ENCODE measurements around the gene TMEM39A.

The TMEM39A gene

GRCh38 chr3:119402791-119403190 is 60.6 kb downstream of the TMEM39A start:
- DNase-seq (ENCODE audit: low read depth, low spot score): no peak
- H3K27ac ChIP-seq: no peak overlapping the region

DNA sequence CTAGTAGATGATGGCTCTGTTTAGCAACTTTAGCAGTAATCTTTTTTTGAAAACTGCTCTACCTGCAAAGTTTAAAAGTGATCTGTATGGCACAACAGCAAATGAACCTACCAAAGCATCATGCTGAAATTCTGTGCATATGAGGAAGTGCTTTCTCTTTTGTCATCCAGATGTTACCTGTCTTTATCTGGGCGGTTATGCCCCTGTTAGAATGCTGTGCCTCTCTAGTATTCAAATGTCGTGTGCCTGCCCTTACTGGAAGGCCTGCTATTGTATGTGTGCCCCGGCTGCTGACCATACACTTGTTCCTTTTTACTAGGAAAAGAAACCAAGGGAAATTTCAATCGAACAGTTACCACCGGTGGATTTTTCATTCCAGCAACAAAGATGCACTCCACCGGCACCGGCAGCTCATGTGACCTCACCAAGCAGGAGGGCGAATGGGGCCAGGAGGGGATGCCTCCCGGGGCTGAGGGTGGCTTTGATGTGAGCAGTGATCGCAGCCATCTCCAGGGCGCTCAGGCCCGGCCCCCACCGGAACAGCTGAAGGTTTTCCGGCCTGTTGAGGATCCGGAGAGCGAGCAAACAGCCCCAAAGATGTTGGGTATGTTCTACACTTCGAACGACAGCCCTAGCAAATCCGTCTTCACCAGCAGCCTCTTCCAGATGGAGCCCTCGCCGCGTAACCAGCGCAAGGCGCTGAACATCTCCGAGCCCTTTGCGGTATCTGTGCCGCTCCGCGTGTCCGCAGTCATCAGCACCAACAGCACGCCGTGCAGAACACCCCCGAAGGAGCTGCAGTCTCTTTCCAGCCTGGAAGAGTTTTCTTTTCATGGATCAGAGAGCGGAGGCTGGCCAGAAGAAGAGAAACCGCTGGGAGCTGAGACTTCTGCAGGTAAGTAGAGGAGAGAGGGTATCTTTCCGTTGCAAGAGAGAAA is 61.6 kb downstream of the TMEM39A start:
- H3K27ac ChIP-seq: no peak overlapping the region
- DNase-seq (ENCODE audit: low read depth, low spot score): no peak

- H3K27ac ChIP-seq: no peak overlapping the region
- no peak for DNase-seq (ENCODE audit: low read depth, low spot score)
These were observed 62.3 kb downstream of the TMEM39A start for GRCh38 chr3:119401069-119401468.

- no peak for DNase-seq (ENCODE audit: low read depth, low spot score)
- H3K27ac ChIP-seq: no peak overlapping the region
These were observed 62.9 kb downstream of the TMEM39A start for GRCh38 chr3:119400466-119400865.

DNA sequence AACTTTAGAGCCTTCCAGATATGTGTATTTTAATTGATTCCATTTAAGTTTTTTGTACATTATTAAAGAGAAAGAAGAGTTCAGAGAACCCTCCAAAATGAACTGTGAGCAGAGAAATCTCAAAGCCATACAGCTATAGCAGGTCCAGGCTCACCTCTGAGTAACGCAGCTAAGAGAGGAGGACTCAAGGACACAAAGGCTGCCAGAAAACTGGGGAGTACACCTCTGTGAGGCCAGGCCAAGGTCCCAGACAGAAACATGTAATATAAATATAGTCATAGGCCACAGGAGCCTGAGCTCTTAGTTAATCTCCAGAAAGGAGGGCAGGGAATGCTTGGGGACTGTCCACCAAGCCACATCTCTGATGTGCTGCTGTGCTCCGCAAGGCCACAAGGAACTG is 66.5 kb downstream of the TMEM39A start:
- no peak overlapping the region for H3K27ac ChIP-seq
- no peak for DNase-seq (ENCODE audit: low read depth, low spot score)

DNA sequence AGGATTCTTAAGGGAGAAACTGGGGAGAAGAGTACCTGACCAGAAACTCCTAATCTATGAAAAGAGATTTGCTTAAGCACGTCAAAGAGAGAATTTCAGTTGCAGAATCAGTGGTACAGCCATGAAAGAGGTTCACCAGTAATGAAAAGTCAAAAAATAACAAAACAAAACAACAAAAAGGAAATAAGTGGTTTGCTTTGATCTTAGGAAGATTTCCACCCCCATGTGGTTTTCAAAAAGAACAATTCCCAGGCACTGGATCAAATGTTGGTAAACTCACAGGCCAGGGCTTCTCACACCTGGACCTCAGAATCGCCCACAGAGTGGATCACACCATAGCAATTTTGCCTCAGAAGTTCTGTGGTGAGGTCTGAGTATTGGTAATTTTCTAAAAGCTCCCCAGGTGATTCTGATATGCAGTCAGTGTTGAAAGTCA is 67.5 kb downstream of the TMEM39A start:
- no peak overlapping the region for H3K27ac ChIP-seq

GRCh38 chr3:119388577-119388976 is 74.8 kb downstream of the TMEM39A start:
- H3K27ac ChIP-seq: no peak overlapping the region
- DNase-seq (ENCODE audit: low read depth, low spot score): no peak

More for the DNA sequence above, 67.5 kb downstream of the TMEM39A start:
- no peak for DNase-seq (ENCODE audit: low read depth, low spot score)

GRCh38 chr3:119382134-119382533 is 81.3 kb downstream of the TMEM39A start:
- H3K27ac ChIP-seq: no peak overlapping the region
- DNase-seq (ENCODE audit: low read depth, low spot score): no peak

DNA sequence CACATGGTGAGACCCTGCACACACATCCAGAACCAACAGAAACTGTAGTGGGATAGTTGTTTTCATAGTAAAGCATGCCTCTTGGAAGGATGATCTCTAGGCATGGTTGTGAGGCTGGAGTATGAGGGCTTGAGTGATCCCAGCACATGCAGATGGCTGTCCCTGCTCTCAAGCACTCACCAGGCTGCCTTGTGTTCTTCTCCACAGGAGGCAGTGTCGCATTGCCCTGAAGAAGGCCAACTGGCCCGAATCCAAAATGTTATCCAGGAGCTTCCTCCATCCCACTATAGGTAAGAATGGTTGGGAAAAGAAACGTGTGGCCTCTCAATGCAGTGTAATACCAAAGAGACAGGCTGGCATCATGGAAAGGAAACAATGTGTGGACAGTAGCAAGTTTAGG is 82.7 kb downstream of the TMEM39A start:
- no peak overlapping the region for H3K27ac ChIP-seq
- no peak for DNase-seq (ENCODE audit: low read depth, low spot score)
